T-helper 17 cell (primary cell): ENCODE results near the gene MAX. TPM values are rescaled to one million over a fixed set of nuclear protein-coding genes. Genes with fewer than 3 reads are reported as not detected.
A peak's percentile ranks its signal among the peaks of the same experiment; 100 is the strongest.

Source experiments
- ATAC-seq: fragments of 150-1000 bp; cut with Tn5 transposase; 2 replicates; pipeline ENCODE4 v1.10.0; 2021; ENCODE audit warnings: mild to moderate bottlenecking, moderate library complexity
- DNase-seq, 3 donors: peaks; one replicate each; pipeline versions ENCODE4 v3.0.0 to v3.0.0-alpha.2; 2020 to 2021
- H3K9me3 ChIP-seq: one replicate; pipeline ENCODE4 v1.7.0; 2013; ENCODE audit warnings: low read length, mild to moderate bottlenecking; ENCODE audit not compliant: control insufficient read depth, poor library complexity, severe bottlenecking
- H3K27ac Mint-ChIP-seq: one replicate; pipeline ENCODE4 v1.8.0; 2022; ENCODE audit warnings: mild to moderate bottlenecking, moderate library complexity, mixed read lengths
- H3K27me3 Mint-ChIP-seq: one replicate; pipeline ENCODE4 v1.8.0; 2022; ENCODE audit warnings: mixed read lengths
- H3K36me3 Mint-ChIP-seq: one replicate; pipeline ENCODE4 v1.8.0; 2022; ENCODE audit warnings: low read depth, mixed read lengths
- H3K4me1 Mint-ChIP-seq: one replicate; pipeline ENCODE4 v1.8.0; 2022; ENCODE audit warnings: mild to moderate bottlenecking, mixed read lengths
- H3K4me3 Mint-ChIP-seq: one replicate; pipeline ENCODE4 v1.8.0; 2022; ENCODE audit warnings: mild to moderate bottlenecking, moderate library complexity, mixed read lengths
- total RNA-seq, 4 donors: library from RNA in 2 of 4; stranded (reverse) in 2 of 4; gene quantifications; one replicate each; pipeline ENCODE4 v1.2.3 and lab custom pipeline; 2022 to 2026

Gene MAX
- total RNA-seq, 2 donors from 2014 or later, result 167 to 312 TPM

DNA sequence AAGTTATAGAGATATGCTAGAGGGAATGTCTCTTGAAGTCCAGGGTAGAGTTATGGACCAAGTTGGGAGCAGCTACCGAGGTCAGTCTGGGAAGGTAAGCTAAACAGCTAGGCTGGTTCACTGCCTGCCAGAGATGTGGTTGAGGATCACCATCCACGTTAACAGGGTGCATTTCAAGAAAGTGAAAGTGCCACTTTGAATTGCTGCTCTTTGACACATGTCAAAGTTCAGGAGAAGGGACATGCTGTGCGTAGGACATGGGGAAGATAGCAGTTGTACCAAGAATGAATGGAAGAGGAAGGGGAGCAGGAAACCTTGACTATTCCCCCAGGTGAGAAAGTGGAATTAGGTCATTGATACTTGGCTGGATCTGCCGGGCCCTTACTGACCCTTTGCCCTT, 49.5 kb downstream of the MAX start:
- no peak overlapping the region for H3K4me3 Mint-ChIP-seq

DNA sequence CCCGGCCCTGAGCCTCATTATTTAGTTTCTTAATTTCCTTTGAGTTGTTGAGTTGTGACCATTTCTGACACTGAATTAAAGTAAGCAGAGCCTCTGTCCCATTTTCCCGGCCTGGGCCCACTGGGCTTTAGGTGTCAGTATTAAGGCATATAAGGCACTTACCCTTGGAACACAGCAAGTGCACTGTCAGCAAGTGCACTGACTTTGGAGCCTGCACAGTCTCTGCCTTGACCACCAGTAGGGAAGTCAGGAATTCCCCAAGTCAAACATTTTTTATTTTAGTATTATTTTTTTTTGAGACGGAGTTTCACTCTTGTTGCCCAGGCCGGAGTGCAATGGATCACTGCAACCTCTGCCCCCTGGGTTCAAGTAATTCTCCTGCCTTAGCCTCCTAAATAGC, 56.6 kb downstream of the MAX start:
- no peaks in the 10 kb centered on the region for H3K27me3 Mint-ChIP-seq
- no peak overlapping the region for H3K27ac Mint-ChIP-seq
- H3K36me3 Mint-ChIP-seq, result peaks cover 2% of the 10 kb centered on the region
- no peaks in the 10 kb centered on the region for H3K9me3 ChIP-seq
- peaks cover 8% of the 10 kb centered on the region for H3K4me1 Mint-ChIP-seq
- DNase-seq (no peak), ATAC-seq (no peak)
- H3K4me3 Mint-ChIP-seq, result no peak overlapping the region

More for the DNA sequence above, 49.5 kb downstream of the MAX start:
- H3K9me3 ChIP-seq, result no peaks in the 10 kb centered on the region
- no peak for DNase-seq
- Mint-ChIP-seq H3K4me1 (peaks cover 12% of the 10 kb centered on the region), H3K27me3 (no peaks in the 10 kb centered on the region), H3K27ac (no peak overlapping the region), H3K36me3 (no peaks in the 10 kb centered on the region)
- no peak for ATAC-seq

DNA sequence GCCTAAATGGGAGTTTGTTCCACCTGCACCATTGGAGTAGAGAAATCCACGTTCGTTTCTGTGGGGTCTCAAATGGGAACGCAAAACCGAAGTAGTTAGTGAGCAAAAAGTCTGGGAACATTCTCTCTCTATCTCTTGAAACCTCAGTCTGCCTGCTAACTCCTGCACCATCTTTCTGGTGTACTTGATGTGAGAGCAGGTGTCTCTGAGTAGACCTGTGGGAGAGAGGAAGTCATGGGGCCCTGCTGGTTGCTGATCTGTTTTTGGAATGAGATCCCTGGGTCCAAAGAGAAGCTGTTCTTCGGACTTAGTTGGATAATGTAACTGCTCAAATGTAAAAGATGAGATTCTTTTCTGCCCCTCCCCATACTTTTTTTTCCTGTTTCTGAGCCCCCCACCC, 57.3 kb downstream of the MAX start:
- Mint-ChIP-seq H3K4me1 (peaks cover 8% of the 10 kb centered on the region), H3K36me3 (peaks cover 2% of the 10 kb centered on the region), H3K4me3 (no peak overlapping the region), H3K27ac (no peak overlapping the region), H3K27me3 (no peaks in the 10 kb centered on the region)
- no peaks in the 10 kb centered on the region for H3K9me3 ChIP-seq
- ATAC-seq (no peak), DNase-seq (no peak)

DNA sequence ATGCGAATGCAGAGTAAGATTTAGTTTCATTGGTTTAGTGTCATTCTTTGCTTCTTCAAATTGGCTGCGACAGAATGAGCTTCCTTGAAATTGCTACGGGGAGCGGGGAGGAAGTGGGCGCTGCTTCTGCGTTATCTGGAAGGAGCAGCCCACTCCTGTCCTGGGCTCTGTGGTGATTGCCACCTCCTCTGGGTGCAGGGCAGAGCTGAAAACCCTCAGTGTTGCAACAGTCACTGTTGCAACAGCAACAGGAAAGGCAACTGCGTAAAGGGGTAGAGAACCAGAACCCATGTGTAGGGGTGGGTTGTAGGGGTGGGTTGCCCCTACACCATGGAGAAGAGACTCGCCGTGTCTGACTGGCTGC, 57.7 kb downstream of the MAX start:
- Mint-ChIP-seq H3K27me3 (no peaks in the 10 kb centered on the region), H3K27ac (no peak overlapping the region), H3K36me3 (peaks cover 2% of the 10 kb centered on the region), H3K4me1 (peaks cover 8% of the 10 kb centered on the region), H3K4me3 (no peak overlapping the region)
- DNase-seq, result no peak
- no peaks in the 10 kb centered on the region for H3K9me3 ChIP-seq
- ATAC-seq, result no peak

DNA sequence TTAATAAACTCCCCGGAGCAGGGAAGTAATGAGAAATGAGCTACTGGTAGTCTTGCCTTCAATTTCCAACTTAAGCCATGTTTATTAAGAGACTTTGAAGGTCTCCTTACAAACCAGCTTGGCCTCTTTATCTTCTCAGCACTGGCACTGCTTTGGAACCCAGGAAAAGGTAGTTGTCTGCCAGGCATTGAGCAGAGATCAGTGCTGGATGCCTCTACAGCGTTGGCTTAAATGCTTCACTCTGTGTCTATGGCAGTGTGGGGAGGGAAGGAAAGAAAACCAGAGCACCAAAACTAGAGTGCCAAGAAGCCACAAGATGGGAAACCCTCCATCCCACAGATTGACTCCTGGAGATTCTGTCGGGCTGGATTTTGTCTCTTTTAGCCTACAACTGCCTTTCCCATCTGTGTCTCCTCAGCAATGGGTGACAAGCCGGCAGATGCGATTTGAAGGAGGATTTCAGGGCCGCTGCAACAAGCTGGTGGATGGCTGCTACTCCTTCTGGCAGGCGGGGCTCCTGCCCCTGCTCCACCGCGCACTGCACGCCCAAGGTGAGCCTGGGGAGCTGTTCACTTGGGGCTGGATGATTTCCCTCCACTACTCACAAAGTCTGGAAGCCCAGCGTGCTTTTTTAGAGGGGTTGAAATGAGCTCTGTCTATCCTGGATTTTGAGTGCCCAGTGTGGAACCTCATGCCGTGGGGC, 58.3 kb downstream of the MAX start:
- no peak overlapping the region for H3K27ac Mint-ChIP-seq
- no peak for ATAC-seq
- H3K27me3 Mint-ChIP-seq, result no peaks in the 10 kb centered on the region
- no peak overlapping the region for H3K4me3 Mint-ChIP-seq
- DNase-seq, result no peak
- no peaks in the 10 kb centered on the region for H3K9me3 ChIP-seq
- peaks cover 2% of the 10 kb centered on the region for H3K36me3 Mint-ChIP-seq
- peaks cover 8% of the 10 kb centered on the region for H3K4me1 Mint-ChIP-seq

DNA sequence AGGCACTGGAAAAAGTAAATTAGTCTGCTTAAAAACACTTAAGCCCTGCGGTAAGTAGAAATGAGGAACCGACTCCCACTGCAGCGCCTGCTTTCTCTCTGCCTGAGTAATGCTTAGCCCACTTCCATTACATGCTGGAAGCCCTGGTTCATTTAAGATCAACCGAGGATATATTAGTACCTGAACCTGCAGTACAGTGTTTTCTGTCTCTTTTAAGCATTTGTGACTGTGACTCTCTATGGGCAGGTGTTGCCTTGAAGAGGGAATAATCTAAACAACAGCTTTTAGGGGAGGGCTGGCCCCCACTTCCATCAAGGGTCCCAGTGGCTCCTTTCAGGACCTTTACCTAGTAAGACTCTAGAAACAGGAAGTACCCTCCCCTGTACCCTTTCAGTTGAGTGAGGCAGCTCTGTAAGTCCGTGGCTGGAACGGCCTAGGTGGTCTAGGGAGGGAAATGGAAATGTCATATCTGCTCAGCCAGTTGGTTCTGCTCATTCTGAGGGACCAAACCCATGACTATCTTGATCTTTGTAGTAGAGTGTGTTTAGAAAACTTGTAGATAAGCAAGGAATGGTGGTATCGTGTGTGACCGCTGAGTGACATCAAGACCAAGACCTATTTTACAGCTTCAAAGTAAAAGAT, 59.5 kb downstream of the MAX start:
- H3K9me3 ChIP-seq, result no peaks in the 10 kb centered on the region
- no peak for ATAC-seq
- Mint-ChIP-seq H3K4me1 (peaks cover 8% of the 10 kb centered on the region), H3K27ac (peak overlapping the region; percentile 32), H3K4me3 (no peak overlapping the region), H3K36me3 (peaks cover 6% of the 10 kb centered on the region), H3K27me3 (no peaks in the 10 kb centered on the region)
- DNase-seq, result no peak

DNA sequence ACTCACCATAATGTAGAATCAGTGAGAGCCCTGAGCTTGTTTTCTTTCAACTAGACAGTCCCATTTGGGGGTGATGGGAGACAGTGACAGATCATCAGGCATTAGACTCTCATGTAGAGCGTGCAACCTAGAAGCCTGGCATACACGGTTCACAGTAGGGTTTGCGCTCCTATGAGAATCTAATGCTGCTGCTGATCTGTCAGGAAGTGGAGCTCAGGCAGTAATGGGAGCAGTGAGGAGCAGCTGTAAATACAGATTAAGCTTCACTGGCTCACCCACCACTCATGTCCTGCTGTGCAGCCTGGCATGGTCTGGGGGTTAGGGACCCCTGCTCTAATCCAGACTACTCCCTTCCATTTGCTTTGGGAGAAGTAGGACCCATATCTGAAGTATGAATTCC, 60.0 kb downstream of the MAX start:
- Mint-ChIP-seq H3K4me1 (peaks cover 4% of the 10 kb centered on the region), H3K4me3 (no peak overlapping the region), H3K36me3 (peaks cover 5% of the 10 kb centered on the region), H3K27me3 (no peaks in the 10 kb centered on the region), H3K27ac (no peak overlapping the region)
- DNase-seq (no peak), ATAC-seq (no peak)
- H3K9me3 ChIP-seq, result no peaks in the 10 kb centered on the region

DNA sequence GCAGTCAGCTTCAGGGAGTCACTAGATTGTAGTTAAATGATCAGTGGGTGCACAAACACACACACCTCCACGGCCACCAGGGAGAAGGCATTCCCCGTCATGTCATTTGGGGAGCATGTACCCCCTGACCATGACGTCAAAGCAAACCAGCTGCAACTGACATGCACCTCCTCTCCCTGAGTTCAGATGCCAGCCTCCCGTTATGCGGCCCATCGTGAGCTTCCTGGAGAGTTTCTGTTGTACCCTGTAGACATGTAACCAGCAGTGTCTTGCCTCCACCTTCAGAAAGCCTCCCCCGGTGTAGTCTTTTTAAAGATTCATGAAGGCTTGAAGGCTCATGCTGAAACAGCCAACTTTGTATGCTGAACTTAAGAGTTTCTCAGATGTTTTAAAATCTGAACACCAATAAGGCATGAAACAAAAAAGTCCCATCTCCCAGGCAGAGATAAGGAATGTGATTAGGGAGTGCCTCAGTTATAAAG, 60.8 kb downstream of the MAX start:
- Mint-ChIP-seq H3K36me3 (peaks cover 5% of the 10 kb centered on the region), H3K27ac (no peak overlapping the region), H3K4me1 (peaks cover 4% of the 10 kb centered on the region), H3K27me3 (no peaks in the 10 kb centered on the region), H3K4me3 (no peak overlapping the region)
- no peaks in the 10 kb centered on the region for H3K9me3 ChIP-seq
- DNase-seq (no peak), ATAC-seq (no peak)

DNA sequence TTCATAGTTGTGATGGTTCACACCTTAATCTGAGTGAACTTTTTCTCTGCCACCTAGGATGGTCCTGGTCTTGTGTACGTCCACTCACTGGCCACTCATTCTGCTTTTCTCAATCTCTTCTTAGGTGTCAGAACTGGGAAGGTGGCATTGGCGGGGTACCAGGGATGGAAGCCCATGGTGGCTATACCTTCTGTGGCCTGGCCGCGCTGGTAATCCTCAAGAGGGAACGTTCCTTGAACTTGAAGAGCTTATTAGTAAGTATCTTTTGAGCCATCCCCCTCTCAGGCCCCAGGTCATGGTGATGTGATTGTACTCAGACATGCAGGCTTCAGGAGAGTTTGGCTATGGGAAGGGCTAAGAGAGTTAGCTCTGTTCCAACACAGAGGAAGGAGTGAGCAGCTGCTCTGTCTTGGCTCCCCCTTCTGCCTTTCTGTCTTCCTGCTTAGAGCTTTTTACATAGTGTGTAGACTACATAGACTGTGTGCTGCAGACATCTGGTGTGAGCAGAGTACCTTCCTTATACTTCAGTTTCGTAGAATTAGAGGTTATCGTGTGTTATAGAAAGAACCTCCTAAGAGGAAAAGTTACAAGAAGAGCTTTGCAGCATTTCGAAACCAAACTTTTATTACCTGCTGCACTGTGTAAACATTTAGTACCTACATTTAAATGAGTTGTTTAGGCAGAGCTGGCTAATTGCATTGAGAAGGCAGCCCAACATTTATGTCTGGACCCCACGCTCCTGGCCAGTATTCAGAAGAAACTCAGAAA, 61.5 kb downstream of the MAX start:
- DNase-seq, result no peak
- peaks cover 5% of the 10 kb centered on the region for H3K4me1 Mint-ChIP-seq
- H3K27ac Mint-ChIP-seq, result no peak overlapping the region
- H3K4me3 Mint-ChIP-seq, result no peak overlapping the region
- H3K36me3 Mint-ChIP-seq, result peaks cover 6% of the 10 kb centered on the region
- no peak for ATAC-seq
- no peaks in the 10 kb centered on the region for H3K9me3 ChIP-seq
- no peaks in the 10 kb centered on the region for H3K27me3 Mint-ChIP-seq

DNA sequence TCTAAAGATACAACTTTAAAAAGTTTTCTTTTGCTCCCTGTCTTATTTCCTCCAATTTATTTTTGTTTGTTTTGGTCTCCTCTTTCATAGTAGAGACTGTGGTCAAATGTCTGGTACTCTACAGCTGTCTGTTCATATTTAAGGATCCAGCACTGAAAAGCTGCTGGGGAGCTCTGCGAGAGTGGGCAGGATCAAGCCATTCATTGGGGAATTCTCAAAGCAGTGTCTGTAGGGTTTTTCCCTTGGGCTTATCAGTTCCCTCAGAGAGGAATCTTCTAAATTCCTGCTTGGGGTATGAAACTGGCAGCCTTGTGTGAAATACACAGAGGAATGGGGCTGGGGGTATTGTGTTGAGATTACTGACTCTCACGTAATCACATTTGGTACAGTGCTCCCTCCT, 63.4 kb downstream of the MAX start:
- Mint-ChIP-seq H3K36me3 (peaks cover 6% of the 10 kb centered on the region), H3K27ac (no peak overlapping the region), H3K27me3 (no peaks in the 10 kb centered on the region), H3K4me1 (peaks cover 7% of the 10 kb centered on the region), H3K4me3 (no peak overlapping the region)
- DNase-seq (no peak), ATAC-seq (no peak)
- no peaks in the 10 kb centered on the region for H3K9me3 ChIP-seq

DNA sequence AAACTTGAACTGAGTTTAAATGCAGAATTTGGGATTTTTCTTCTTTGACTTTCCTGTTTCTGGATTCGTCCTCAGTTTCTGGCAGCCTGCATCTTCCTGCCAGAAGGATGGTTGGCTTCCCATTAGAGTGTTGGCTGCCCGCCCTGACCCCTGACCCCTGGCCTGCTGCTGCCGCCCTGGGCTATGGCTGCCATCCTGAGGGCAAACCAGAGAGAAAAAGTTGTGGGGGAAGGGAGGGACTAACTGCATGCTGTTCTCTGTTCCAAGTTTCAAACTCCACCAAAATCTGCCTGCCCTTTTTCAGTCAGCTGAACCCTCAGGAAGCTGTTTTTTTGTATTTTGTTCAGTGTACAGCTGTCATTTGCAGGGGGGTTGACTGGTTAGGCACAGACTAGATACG, 67.3 kb downstream of the MAX start:
- H3K4me1 Mint-ChIP-seq, result peaks cover 4% of the 10 kb centered on the region
- H3K4me3 Mint-ChIP-seq, result no peak overlapping the region
- H3K27me3 Mint-ChIP-seq, result no peaks in the 10 kb centered on the region
- no peak for ATAC-seq
- no peaks in the 10 kb centered on the region for H3K9me3 ChIP-seq
- peaks cover 14% of the 10 kb centered on the region for H3K36me3 Mint-ChIP-seq
- peak overlapping the region; percentile 32 for H3K27ac Mint-ChIP-seq
- no peak for DNase-seq

DNA sequence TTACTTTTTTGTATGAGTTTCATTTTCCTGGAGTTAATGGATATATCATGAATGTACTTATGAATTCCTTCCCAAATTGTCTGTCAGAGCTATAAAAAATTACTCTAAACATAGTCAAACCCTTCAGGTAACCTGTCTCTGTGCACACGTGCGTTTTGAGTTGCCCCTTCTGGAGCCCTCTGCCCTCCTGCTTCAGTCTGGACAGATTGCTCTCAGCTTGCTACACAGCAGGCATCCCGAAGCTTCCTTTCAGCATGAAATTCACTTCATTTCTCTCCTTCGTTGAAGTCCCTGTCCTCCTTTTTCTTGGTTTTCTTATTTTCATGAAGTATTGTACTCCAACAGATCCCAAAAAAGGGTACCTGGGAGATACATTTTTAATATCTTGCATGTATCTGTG, 68.3 kb downstream of the MAX start:
- Mint-ChIP-seq H3K36me3 (peaks cover 14% of the 10 kb centered on the region), H3K4me3 (no peak overlapping the region), H3K27me3 (no peaks in the 10 kb centered on the region), H3K27ac (peak overlapping the region; percentile 32), H3K4me1 (peaks cover 4% of the 10 kb centered on the region)
- H3K9me3 ChIP-seq, result no peaks in the 10 kb centered on the region
- DNase-seq (no peak), ATAC-seq (no peak)

DNA sequence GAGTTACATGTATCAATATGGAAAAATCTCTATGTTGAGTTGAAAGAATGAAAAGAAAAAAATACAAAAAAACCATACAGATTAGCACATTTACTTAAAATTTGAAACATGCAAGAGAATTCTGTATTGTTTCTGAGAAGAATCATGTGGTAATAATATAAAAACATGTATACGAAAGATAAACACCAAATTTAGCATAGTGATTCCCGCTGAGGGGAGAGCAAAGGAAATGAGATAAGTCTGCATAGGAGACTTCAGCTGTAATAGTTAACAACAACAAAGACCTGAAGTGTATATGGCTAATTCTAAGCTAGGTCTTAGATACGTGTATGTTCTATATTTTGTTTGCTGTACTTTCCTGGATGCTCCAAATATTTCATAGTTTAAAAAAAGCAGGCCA, 69.1 kb downstream of the MAX start:
- no peak overlapping the region for H3K4me3 Mint-ChIP-seq
- no peak for ATAC-seq
- H3K9me3 ChIP-seq, result no peaks in the 10 kb centered on the region
- DNase-seq, result no peak
- H3K27me3 Mint-ChIP-seq, result no peaks in the 10 kb centered on the region
- H3K4me1 Mint-ChIP-seq, result peaks cover 4% of the 10 kb centered on the region
- no peak overlapping the region for H3K27ac Mint-ChIP-seq
- H3K36me3 Mint-ChIP-seq, result peaks cover 10% of the 10 kb centered on the region
